GM19452 (cell line): Measurements from ENCODE around the gene ZNF487.
A peak's percentile ranks its signal among the peaks of the same experiment; 100 is the strongest.
"Not testable (repeated sequence)": the region's sequence is repeated elsewhere in the genome, so short reads cannot be mapped to it uniquely, and the experiment has no call there.

Experiments used
- ATAC-seq: cut with Tn5 transposase; IDR thresholded peaks from one replicate; pipeline ENCODE4 v1.9.1; 2021; ENCODE audit not compliant: unreplicated experiment

ZNF487 gene

GRCh38 chr10:43430926-43431663, 5.8 kb upstream of the ZNF487 start:
- ATAC-seq: no peak

DNA sequence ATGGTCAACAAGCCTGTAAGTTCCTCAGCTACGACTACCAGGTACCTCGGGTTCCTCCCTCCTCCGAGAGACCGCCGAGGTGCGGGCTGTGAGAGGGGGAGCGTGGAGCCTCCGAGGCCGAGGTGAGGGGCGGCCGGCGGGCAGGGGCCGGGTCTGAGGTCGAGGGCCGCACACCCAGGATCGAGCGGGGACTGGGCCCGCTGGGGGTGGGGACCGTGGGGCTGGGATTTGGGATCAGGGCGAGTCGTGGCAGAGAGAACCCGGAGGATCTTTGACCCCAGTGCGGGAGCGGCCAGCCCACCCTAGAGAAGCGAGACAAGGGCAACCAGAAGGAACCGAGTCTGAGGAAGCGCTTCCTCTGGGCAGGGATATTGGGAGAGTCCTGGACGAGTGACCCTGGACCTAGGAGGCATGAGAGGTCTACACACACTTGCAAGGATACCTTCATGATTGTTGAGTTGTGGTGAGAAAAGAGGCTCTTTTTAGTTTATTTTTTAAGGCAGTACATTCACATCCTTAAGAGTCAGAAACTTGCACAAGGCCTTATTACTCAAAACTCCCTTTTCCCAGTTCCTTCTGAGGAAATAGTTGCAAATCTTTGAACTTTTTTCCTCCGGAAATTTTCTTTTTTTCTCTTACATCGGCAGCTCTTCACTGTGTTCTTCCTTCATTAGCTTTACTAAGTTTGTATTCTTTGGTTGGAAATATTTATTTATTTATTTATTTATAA, 395 bp downstream of the ZNF487 start:
- no peak for ATAC-seq

DNA sequence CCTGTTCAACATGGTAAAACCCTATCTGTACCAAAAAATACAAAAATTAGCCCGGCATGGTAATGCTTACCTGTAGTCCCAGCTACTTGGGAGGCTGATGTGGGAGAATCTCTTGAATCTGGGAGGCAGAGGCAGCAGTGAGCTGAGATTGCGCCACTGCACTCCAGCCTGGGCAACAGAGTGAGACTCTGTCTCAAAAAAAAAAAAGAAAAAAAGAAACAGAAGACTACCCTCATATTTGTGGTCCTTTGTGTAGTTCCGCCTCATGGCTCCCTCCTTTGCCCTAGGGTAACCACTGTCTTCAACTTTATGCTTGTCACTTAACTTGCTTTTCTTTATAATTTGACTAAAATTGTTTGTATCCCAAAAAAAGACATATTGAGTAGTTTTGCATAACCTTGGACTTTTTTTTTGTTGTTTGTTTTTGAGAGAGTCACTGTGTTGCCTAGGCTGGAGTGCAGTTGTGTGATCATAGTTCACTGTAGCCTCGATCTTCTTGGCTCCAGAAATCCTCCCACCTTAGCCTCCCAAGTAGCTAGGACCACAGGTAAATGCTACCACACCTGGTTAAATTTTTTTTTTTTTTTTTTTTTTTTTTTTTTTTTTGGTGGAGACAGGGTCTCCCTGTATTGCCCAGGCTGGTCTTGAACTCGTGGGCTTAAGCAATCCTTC, 3.7 kb downstream of the ZNF487 start:
- ATAC-seq: no peak

DNA sequence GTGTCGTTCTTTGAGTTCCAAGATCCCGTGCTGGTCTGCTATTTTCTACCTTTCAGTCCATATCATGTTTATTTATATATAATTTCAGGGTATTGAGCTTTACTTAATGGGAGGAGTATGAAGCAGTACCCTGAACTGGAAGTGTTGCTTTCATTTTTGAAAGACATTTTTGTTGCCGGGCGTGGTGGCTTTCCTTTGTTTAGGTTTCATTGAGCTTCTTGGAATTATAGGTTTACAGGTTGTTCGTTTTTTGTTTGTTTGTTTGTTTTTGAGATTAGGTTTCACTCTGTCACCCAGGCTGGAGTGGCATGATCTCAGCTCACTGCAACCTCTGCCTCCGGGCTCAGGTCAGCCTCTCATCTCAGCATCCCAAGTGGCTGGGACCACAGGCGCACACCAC, 7.4 kb downstream of the ZNF487 start:
- ATAC-seq: no peak

GRCh38 chr10:43444897-43445466, 8.1 kb downstream of the ZNF487 start:
- ATAC-seq: no peak

GRCh38 chr10:43446219-43447017, 9.5 kb downstream of the ZNF487 start:
- not testable (repeated sequence) for ATAC-seq

GRCh38 chr10:43448742-43449141, 11.8 kb downstream of the ZNF487 start:
- no peak for ATAC-seq

GRCh38 chr10:43452356-43452914, 15.5 kb downstream of the ZNF487 start:
- ATAC-seq: peak; percentile 0

- ATAC-seq: no peak
These were observed 16.4 kb downstream of the ZNF487 start for GRCh38 chr10:43453266-43453831.

DNA sequence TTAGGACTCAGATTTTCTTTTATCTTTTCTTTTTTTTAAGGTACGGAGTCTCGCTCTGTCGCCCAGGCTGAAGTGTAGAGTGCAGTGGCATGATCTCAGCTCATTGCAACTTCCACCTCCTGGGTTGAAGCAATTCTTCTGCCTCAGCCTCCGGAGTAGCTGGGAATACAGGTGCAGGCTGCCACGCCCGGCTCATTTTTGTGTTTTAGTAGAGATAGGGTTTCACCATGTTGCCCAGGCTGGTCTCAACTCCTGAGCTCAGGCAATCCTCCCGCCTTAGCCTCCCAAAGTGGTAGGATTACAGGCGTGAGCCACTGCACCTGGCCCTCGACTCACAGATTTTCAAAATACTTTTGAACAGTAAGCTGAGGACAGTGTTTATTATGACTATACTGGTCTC, 17.1 kb downstream of the ZNF487 start:
- not testable (repeated sequence) for ATAC-seq

- ATAC-seq: not testable (repeated sequence)
These were observed 19.6 kb downstream of the ZNF487 start for GRCh38 chr10:43456561-43456960.

- ATAC-seq: no peak
These were observed 21.3 kb downstream of the ZNF487 start for GRCh38 chr10:43458227-43458626.

- peak; percentile 75 for ATAC-seq
These were observed 25.0 kb downstream of the ZNF487 start for GRCh38 chr10:43461950-43462349.

- ATAC-seq: not testable (repeated sequence)
These were observed 28.3 kb downstream of the ZNF487 start for GRCh38 chr10:43465086-43465735.

GRCh38 chr10:43465736-43466120, 28.8 kb downstream of the ZNF487 start:
- not testable (repeated sequence) for ATAC-seq

DNA sequence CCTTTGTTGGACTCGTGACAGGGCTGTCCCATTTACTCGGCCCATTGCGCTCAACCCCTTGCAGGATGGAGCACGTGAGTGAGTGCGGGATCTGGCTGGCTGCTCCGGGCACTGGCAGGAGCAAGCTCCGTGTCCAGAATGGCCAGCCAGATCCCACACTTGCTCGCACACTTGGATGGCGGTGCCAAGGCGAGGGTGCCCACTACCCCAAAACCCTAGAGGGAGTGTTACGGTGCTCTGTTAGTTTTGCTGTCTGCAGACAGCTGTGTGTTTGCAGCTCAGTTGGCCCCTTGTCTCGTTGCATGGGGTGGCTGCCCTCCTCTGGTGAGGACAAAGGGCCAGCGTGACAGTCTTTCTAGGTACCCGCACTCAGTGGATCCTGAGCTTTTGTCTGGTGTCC, 34.2 kb downstream of the ZNF487 start:
- ATAC-seq: no peak

GRCh38 chr10:43471935-43472720, 35.2 kb downstream of the ZNF487 start:
- ATAC-seq: no peak

- ATAC-seq: no peak
These were observed 42.4 kb downstream of the ZNF487 start for GRCh38 chr10:43479275-43479674.
